Erythroblast (primary cell): ENCODE measurements around the gene SCG2.

ENCODE experiments used
- GATA1 ChIP-seq: IDR thresholded peaks from 2 replicates; pipeline ENCODE4 v1.6.1; 2011; ENCODE audit warnings: low read depth, mild to moderate bottlenecking, control low read depth, low read length, moderate library complexity
- POLR2A ChIP-seq: IDR thresholded peaks from 2 replicates; pipeline ENCODE4 v1.6.1; 2011; ENCODE audit warnings: mild to moderate bottlenecking, low read length

- no peak for TF ChIP-seq POLR2A
- TF ChIP-seq GATA1, result no peak
These were observed 32.9 kb upstream of the SCG2 start for GRCh38 chr2:223635080-223635479.
